HepG2 (cell line): Measurements from ENCODE around the gene MT1A. TPM values are rescaled to one million over a fixed set of nuclear protein-coding genes. Genes with fewer than 3 reads are reported as not detected.

Source experiments
- MAFG ChIP-seq: sonication (generic); formaldehyde crosslinking; IDR thresholded peaks from 2 replicates; pipeline ENCODE4 v1.5.1; 2020; ENCODE audit warnings: mild to moderate bottlenecking, missing genetic modification reagents
- PTBP1 ChIP-seq: fragments of 200-400 bp; formaldehyde crosslinking; IDR thresholded peaks from 2 replicates; pipeline ENCODE4 v1.6.1; 2018; ENCODE audit warnings: low read length, low read depth; ENCODE audit not compliant: poor library complexity, severe bottlenecking
- SP4 ChIP-seq: sonication (generic); formaldehyde crosslinking; IDR thresholded peaks from 2 replicates; pipeline ENCODE4 v1.8.1; 2023; ENCODE audit warnings: mild to moderate bottlenecking, missing genetic modification reagents
- U2AF2 ChIP-seq: fragments of 200-400 bp; formaldehyde crosslinking; IDR thresholded peaks from 2 replicates; pipeline ENCODE4 v1.6.1; 2017; ENCODE audit warnings: low read depth, mild to moderate bottlenecking, low read length
- ZBTB8A ChIP-seq: sonication (generic); formaldehyde crosslinking; IDR thresholded peaks from 2 replicates; pipeline ENCODE4 v1.4.0; 2020; ENCODE audit warnings: mild to moderate bottlenecking, low read depth, missing genetic modification reagents, borderline replicate concordance
- ZNF33A ChIP-seq: sonication (generic); formaldehyde crosslinking; IDR thresholded peaks from 2 replicates; pipeline ENCODE4 v1.5.1; 2020; ENCODE audit warnings: missing genetic modification reagents, mild to moderate bottlenecking, moderate library complexity, borderline replicate concordance
- ZNF619 ChIP-seq: sonication (generic); formaldehyde crosslinking; IDR thresholded peaks from 2 replicates; pipeline ENCODE4 v1.4.0; 2020; ENCODE audit warnings: mild to moderate bottlenecking, missing genetic modification reagents
- ZZZ3 ChIP-seq: sonication (generic); formaldehyde crosslinking; IDR thresholded peaks from 2 replicates; pipeline ENCODE4 v1.4.0; 2020; ENCODE audit warnings: missing genetic modification reagents, mild to moderate bottlenecking, borderline replicate concordance
- polyA plus RNA-seq, 8 experiments: library from polyadenylated mRNA; depleted of rRNA in 3 of 8; stranded (reverse) in 7 of 8; unstranded in 1 of 8; fragments of >200 nt; fragmentation: Illumina TruSeq in 4 of 8; extraction: Trizol in 4 of 8; gene quantifications; 2 replicates each; pipeline versions ENCODE4 v1.2.1 to v1.2.3, GENCODE V29; 2011 to 2016; ENCODE audit warnings: low read depth in 4 of 8, missing spikeins in 1 of 8, mixed read lengths in 1 of 8; ENCODE audit not compliant: insufficient read depth in 1 of 8
- total RNA-seq, 5 experiments: library from RNA; depleted of rRNA; stranded (reverse); fragments of >200 nt; fragmentation: Illumina TruSeq; extraction: Trizol; gene quantifications; 2 replicates each; pipeline ENCODE4 v1.2.3, GENCODE V29; 2016; ENCODE audit warnings: low read depth in 1 of 5
- TF ChIP-seq, protein P1 (sequence below): sonication (generic); formaldehyde crosslinking; IDR thresholded peaks from 2 replicates; pipeline ENCODE4 v1.8.1; 2023; ENCODE audit warnings: mild to moderate bottlenecking, moderate library complexity, missing genetic modification reagents
- TF ChIP-seq, protein P2 (sequence below): sonication (generic); formaldehyde crosslinking; IDR thresholded peaks from 2 replicates; pipeline ENCODE4 v1.4.0; 2020; ENCODE audit warnings: missing genetic modification reagents
- TF ChIP-seq, protein P3 (sequence below): sonication (generic); formaldehyde crosslinking; conservative IDR thresholded peaks from 2 replicates; pipeline ENCODE4 v1.4.0; 2020; ENCODE audit warnings: missing genetic modification reagents
- TF ChIP-seq, protein P4 (sequence below): sonication (generic); formaldehyde crosslinking; IDR thresholded peaks from 2 replicates; pipeline ENCODE4 v1.9.0; 2021; ENCODE audit warnings: missing genetic modification reagents, borderline replicate concordance
- TF ChIP-seq, protein P5 (sequence below): sonication (generic); formaldehyde crosslinking; IDR thresholded peaks from 2 replicates; pipeline ENCODE4 v1.8.1; 2023; ENCODE audit warnings: missing genetic modification reagents, inconsistent platforms, borderline replicate concordance

The MT1A gene
- total and polyA plus RNA-seq, 2 of the 13 experiments (the other 11 are each of a cell fraction or from before 2014, with no cell fraction given), result 8.3 to 10.4 TPM

DNA sequence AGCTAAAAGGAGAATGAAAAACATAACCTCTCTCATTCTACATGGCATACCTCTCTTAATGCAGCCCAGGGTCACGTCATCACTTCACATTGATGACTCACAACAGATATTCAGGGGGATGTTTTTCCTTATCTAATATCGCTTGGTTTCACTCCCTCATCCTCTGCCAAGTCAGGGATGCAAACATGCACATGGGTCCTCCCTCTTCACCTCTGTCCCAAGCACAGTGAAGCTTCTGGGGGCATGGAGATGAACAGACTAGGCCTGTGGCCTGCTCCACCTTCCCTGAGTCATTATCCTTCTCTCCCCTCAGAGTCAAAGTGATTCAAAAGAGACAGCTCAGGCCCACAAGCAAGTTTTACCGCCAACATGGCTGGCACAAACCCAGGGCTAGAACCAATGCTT, 32.4 kb upstream of the MT1A start (continued):
- TF ChIP-seq U2AF2 (no peak), ZZZ3 (CRISPR knock-in tag) (no peak), ZBTB8A (CRISPR knock-in tag) (no peak), ZNF619 (no peak), SP4 (no peak), PTBP1 (no peak), MAFG (CRISPR knock-in tag) (no peak), ZNF33A (CRISPR knock-in tag) (no peak)
- TF ChIP-seq, protein P1, sequence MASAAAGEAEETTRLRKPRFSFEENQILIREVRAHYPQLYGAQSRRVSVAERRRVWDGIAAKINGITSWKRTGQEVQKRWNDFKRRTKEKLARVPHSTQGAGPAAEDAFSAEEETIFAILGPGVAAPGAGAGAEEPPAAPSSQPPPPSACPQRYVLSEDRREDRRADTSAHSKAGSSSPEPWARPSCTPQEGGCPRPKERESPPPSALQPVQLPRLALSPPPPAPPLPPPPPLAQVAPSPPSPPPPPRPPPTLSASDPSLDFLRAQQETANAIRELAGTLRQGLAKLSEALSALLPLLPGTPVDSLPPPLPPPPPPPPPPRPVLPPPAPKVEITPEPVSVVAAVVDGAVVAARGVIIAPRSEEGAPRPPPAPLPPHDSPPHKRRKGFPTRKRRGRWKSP (CRISPR knock-in tag), result no peak
- TF ChIP-seq, protein P2, sequence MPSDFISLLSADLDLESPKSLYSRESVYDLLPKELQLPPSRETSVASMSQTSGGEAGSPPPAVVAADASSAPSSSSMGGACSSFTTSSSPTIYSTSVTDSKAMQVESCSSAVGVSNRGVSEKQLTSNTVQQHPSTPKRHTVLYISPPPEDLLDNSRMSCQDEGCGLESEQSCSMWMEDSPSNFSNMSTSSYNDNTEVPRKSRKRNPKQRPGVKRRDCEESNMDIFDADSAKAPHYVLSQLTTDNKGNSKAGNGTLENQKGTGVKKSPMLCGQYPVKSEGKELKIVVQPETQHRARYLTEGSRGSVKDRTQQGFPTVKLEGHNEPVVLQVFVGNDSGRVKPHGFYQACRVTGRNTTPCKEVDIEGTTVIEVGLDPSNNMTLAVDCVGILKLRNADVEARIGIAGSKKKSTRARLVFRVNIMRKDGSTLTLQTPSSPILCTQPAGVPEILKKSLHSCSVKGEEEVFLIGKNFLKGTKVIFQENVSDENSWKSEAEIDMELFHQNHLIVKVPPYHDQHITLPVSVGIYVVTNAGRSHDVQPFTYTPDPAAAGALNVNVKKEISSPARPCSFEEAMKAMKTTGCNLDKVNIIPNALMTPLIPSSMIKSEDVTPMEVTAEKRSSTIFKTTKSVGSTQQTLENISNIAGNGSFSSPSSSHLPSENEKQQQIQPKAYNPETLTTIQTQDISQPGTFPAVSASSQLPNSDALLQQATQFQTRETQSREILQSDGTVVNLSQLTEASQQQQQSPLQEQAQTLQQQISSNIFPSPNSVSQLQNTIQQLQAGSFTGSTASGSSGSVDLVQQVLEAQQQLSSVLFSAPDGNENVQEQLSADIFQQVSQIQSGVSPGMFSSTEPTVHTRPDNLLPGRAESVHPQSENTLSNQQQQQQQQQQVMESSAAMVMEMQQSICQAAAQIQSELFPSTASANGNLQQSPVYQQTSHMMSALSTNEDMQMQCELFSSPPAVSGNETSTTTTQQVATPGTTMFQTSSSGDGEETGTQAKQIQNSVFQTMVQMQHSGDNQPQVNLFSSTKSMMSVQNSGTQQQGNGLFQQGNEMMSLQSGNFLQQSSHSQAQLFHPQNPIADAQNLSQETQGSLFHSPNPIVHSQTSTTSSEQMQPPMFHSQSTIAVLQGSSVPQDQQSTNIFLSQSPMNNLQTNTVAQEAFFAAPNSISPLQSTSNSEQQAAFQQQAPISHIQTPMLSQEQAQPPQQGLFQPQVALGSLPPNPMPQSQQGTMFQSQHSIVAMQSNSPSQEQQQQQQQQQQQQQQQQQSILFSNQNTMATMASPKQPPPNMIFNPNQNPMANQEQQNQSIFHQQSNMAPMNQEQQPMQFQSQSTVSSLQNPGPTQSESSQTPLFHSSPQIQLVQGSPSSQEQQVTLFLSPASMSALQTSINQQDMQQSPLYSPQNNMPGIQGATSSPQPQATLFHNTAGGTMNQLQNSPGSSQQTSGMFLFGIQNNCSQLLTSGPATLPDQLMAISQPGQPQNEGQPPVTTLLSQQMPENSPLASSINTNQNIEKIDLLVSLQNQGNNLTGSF (CRISPR knock-in tag), result no peak
- TF ChIP-seq, protein P3, sequence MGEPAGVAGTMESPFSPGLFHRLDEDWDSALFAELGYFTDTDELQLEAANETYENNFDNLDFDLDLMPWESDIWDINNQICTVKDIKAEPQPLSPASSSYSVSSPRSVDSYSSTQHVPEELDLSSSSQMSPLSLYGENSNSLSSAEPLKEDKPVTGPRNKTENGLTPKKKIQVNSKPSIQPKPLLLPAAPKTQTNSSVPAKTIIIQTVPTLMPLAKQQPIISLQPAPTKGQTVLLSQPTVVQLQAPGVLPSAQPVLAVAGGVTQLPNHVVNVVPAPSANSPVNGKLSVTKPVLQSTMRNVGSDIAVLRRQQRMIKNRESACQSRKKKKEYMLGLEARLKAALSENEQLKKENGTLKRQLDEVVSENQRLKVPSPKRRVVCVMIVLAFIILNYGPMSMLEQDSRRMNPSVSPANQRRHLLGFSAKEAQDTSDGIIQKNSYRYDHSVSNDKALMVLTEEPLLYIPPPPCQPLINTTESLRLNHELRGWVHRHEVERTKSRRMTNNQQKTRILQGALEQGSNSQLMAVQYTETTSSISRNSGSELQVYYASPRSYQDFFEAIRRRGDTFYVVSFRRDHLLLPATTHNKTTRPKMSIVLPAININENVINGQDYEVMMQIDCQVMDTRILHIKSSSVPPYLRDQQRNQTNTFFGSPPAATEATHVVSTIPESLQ (CRISPR knock-in tag), result no peak
- TF ChIP-seq, protein P4, sequence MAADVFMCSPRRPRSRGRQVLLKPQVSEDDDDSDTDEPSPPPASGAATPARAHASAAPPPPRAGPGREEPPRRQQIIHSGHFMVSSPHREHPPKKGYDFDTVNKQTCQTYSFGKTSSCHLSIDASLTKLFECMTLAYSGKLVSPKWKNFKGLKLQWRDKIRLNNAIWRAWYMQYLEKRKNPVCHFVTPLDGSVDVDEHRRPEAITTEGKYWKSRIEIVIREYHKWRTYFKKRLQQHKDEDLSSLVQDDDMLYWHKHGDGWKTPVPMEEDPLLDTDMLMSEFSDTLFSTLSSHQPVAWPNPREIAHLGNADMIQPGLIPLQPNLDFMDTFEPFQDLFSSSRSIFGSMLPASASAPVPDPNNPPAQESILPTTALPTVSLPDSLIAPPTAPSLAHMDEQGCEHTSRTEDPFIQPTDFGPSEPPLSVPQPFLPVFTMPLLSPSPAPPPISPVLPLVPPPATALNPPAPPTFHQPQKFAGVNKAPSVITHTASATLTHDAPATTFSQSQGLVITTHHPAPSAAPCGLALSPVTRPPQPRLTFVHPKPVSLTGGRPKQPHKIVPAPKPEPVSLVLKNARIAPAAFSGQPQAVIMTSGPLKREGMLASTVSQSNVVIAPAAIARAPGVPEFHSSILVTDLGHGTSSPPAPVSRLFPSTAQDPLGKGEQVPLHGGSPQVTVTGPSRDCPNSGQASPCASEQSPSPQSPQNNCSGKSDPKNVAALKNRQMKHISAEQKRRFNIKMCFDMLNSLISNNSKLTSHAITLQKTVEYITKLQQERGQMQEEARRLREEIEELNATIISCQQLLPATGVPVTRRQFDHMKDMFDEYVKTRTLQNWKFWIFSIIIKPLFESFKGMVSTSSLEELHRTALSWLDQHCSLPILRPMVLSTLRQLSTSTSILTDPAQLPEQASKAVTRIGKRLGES (CRISPR knock-in tag), result no peak
- TF ChIP-seq, protein P5, sequence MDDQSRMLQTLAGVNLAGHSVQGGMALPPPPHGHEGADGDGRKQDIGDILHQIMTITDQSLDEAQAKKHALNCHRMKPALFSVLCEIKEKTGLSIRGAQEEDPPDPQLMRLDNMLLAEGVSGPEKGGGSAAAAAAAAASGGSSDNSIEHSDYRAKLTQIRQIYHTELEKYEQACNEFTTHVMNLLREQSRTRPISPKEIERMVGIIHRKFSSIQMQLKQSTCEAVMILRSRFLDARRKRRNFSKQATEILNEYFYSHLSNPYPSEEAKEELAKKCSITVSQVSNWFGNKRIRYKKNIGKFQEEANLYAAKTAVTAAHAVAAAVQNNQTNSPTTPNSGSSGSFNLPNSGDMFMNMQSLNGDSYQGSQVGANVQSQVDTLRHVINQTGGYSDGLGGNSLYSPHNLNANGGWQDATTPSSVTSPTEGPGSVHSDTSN (CRISPR knock-in tag), result no peak
